BLaER1 (cell line): ENCODE data around the gene SLC4A5.
"Not testable (repeated sequence)": the region's sequence is repeated elsewhere in the genome, so short reads cannot be mapped to it uniquely, and the experiment has no call there.

Experiments
- H3K27ac ChIP-seq: shearing (Covaris generic); formaldehyde crosslinking; 2 replicates; pipeline ENCODE4 v1.8.1; 2022
- H3K27me3 ChIP-seq: shearing (Covaris generic); formaldehyde crosslinking; 2 replicates; pipeline ENCODE4 v1.8.1; 2022
- H3K36me3 ChIP-seq: shearing (Covaris generic); formaldehyde crosslinking; 2 replicates; pipeline ENCODE4 v1.8.1; 2022
- H3K4me1 ChIP-seq: shearing (Covaris generic); formaldehyde crosslinking; 2 replicates; pipeline ENCODE4 v1.8.1; 2022
- H3K4me2 ChIP-seq: shearing (Covaris generic); formaldehyde crosslinking; 2 replicates; pipeline ENCODE4 v1.8.1; 2022
- H3K4me3 ChIP-seq: shearing (Covaris generic); formaldehyde crosslinking; 2 replicates; pipeline ENCODE4 v1.8.1; 2022
- H3K9ac ChIP-seq: shearing (Covaris generic); formaldehyde crosslinking; 2 replicates; pipeline ENCODE4 v1.8.1; 2022
- H3K9me3 ChIP-seq: shearing (Covaris generic); formaldehyde crosslinking; 2 replicates; pipeline ENCODE4 v1.8.1; 2022
- H4K20me1 ChIP-seq: shearing (Covaris generic); formaldehyde crosslinking; 2 replicates; pipeline ENCODE4 v1.8.1; 2022
- Cebpa-rat ChIP-seq: shearing (Covaris generic); IDR thresholded peaks from 2 replicates; pipeline ENCODE4 v1.8.1; 2022

The SLC4A5 gene

DNA sequence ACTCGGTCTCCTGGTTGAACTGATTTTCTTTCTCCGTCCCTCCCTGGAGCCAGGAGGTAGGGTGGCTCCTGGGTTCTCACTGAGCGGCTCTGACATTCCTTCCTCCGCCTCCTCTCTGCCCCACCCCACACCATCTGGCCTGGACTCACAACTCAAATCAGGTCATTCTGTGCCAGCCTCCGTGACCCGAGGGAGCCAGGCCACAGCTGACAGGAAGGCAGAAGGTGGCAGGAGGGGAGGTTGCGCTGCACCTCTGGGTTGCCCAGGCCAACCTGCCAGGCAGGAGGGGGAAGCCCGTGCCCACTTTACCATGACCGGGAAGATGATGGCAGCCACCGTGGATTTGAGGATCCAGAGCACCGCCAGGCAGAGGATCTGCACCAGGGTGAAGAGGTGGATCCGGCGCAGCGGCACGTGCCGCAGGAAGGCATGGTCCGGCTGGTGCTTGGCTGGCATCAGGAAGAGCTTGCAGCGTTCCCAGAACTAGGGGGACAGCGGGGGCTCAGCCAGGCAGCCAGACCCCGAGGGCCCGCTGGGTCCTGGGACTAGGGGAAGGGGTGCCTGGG, 116.5 kb downstream of the SLC4A5 start:
- H3K9ac ChIP-seq: no peak overlapping the region
- H3K4me2 ChIP-seq: peak overlapping the region; percentile 45
- H3K36me3 ChIP-seq: peaks cover 8% of the 10 kb centered on the region
- no peaks in the 10 kb centered on the region for H3K27me3 ChIP-seq
- no peaks in the 10 kb centered on the region for H4K20me1 ChIP-seq
- no peak for TF ChIP-seq Cebpa-rat
- no peak overlapping the region for H3K4me3 ChIP-seq
- peaks cover 15% of the 10 kb centered on the region for H3K4me1 ChIP-seq
- H3K27ac ChIP-seq: peak overlapping the region; percentile 22; the same call in 1 of the 2 replicates
- H3K9me3 ChIP-seq: no peaks in the 10 kb centered on the region

DNA sequence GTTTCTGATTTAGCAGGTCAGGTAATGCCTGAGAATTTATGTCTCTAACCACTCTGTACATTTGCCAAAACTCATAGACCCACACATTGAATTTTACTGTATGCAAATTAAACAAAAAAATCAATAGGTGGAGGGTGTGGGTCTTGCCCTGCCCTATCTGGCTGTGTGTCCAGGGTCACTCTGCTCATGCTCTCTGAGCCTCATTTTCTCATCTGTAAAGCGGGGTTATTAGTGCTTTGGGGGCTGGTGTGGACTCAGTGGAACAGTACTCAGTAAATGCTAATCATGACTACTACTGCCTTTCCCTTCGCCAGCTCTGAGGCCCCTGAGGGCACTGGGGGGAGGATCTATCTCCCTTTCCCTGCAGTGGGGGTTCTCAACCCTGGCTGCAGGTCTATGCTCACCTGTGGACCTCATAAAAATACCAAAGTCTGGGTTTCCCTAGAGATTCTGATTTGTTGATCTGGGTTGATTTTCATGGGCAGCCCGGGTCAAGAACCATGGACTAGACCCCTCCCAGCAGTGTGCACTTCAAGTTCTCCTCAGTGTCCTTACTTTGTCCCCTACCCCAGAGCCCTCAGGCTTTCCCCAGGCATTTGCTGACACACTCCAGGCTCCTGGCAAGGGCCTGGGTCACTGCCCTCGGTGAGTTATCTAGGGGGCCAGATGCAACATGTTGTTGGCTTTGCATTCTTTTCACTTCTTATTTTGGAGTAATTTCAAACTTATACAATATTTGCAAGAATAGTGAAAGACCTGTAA, 117.3 kb downstream of the SLC4A5 start:
- no peaks in the 10 kb centered on the region for H3K27me3 ChIP-seq
- no peak overlapping the region for H3K27ac ChIP-seq
- no peak overlapping the region for H3K4me3 ChIP-seq
- H3K9me3 ChIP-seq: no peaks in the 10 kb centered on the region
- H3K4me1 ChIP-seq: peaks cover 15% of the 10 kb centered on the region
- H3K9ac ChIP-seq: no peak overlapping the region
- TF ChIP-seq Cebpa-rat: no peak
- peaks cover 17% of the 10 kb centered on the region for H3K36me3 ChIP-seq
- H4K20me1 ChIP-seq: no peaks in the 10 kb centered on the region
- H3K4me2 ChIP-seq: peak overlapping the region; percentile 45; the same call in 1 of the 2 replicates

DNA sequence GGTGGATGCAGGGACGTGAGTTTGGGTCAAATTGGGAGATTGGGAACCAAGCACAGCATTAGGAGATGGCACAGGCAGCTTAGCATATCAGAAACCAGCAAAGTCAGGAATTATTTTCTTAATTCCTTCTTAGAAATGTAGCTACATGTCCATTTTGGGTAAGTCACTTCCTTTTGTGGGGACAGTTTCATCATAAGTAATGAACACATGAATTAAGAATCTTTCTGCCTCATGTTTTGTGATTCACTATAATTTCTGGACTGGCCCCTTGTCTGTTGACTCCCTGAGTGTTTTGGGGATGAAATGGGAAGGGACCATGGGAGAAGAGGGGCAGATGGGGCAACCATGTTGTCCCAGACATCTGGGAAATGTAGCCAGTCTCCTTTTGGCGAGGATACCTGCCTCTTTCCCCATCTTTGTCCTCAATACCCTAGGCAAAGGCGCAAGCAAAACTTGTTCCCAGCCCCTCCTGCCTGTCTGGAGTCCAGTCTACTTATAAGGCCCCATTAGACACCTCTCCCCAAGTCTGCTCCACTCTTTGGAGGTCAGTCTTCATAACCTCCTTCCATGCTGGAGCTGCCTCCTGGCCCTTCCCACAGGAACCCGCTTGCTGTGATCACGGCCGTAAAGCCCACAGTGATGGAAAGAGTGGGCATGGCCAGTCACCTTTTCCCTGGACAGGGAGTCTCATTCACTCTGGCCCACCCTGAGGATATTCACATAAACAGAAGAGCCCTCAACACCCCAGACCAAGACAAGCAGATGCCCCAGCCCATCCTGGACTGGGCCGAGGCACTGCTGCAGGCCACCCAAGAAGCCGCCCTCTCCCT, 119.1 kb downstream of the SLC4A5 start:
- no peak overlapping the region for H3K4me3 ChIP-seq
- no peak for TF ChIP-seq Cebpa-rat
- H3K27ac ChIP-seq: no peak overlapping the region
- H3K36me3 ChIP-seq: peaks cover 31% of the 10 kb centered on the region
- H3K27me3 ChIP-seq: no peaks in the 10 kb centered on the region
- H3K9me3 ChIP-seq: no peaks in the 10 kb centered on the region
- peaks cover 15% of the 10 kb centered on the region for H3K4me1 ChIP-seq
- no peak overlapping the region for H3K9ac ChIP-seq
- no peaks in the 10 kb centered on the region for H4K20me1 ChIP-seq
- H3K4me2 ChIP-seq: no peak overlapping the region

DNA sequence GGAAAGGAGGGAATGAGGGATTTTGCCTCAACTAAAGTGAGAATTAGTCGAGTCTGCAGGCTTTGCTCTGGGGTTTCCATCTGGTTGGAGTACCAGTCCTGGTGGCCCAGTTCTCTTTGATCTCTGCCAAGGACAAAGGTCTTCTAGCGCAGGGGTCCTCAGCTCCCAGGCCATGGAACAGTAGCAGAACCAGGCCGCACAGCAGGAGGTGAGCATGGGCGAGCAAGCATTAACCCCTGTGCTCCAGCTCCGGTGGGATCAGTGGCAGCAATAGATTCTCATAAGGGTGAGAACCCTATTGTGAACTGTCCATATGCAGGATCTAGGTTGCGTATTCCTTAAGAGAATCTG, 120.9 kb downstream of the SLC4A5 start:
- no peak overlapping the region for H3K4me2 ChIP-seq
- no peak overlapping the region for H3K9ac ChIP-seq

DNA sequence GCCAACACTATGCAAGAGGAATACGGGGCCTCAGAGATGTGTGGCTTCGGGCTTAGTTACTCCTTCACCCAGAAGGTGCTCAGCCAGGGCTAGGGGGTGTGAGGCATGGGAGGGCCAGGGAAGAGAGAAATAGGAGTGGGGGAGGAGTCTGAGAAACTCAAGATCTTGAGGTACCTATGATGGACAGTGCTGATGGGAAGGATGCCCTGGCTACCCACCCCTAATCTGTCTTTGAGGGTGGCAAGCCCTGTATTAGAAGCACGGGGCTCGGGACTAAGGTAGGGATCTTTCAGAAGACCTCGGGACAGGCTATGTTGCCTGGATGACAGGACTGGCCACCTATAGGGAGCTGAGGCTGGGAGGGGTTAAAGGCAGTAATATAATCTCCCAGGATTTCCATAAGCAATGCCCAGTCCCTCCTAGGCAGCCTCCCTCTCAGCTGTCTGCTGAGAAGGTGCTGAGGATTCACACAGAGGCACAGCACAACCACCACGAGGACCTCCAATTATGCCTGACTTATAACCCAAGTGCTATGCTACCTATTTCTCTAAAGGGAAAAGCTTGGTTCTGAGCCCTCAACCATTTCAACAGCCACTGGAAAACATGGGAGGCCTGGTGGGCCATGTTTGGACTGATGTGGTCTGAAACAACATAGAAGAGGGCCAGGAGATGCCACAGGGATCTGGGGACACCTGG, 121.5 kb downstream of the SLC4A5 start:
- H3K4me3 ChIP-seq: no peak overlapping the region
- H3K4me2 ChIP-seq: no peak overlapping the region
- no peak overlapping the region for H3K9ac ChIP-seq
- TF ChIP-seq Cebpa-rat: no peak
- peaks cover 53% of the 10 kb centered on the region for H3K36me3 ChIP-seq
- H3K27ac ChIP-seq: no peak overlapping the region
- no peaks in the 10 kb centered on the region for H3K27me3 ChIP-seq
- no peaks in the 10 kb centered on the region for H3K9me3 ChIP-seq
- H4K20me1 ChIP-seq: 0 out of 2 replicates have a peak, but pooled peaks cover 6% of the 10 kb centered on the region
- H3K4me1 ChIP-seq: peaks cover 11% of the 10 kb centered on the region

More for the DNA sequence above, 120.9 kb downstream of the SLC4A5 start:
- H3K27me3 ChIP-seq: no peaks in the 10 kb centered on the region
- H4K20me1 ChIP-seq: 0 out of 2 replicates have a peak, but pooled peaks cover 6% of the 10 kb centered on the region
- no peaks in the 10 kb centered on the region for H3K9me3 ChIP-seq
- H3K4me1 ChIP-seq: peaks cover 15% of the 10 kb centered on the region
- TF ChIP-seq Cebpa-rat: no peak
- no peak overlapping the region for H3K27ac ChIP-seq
- peaks cover 48% of the 10 kb centered on the region for H3K36me3 ChIP-seq
- H3K4me3 ChIP-seq: no peak overlapping the region

DNA sequence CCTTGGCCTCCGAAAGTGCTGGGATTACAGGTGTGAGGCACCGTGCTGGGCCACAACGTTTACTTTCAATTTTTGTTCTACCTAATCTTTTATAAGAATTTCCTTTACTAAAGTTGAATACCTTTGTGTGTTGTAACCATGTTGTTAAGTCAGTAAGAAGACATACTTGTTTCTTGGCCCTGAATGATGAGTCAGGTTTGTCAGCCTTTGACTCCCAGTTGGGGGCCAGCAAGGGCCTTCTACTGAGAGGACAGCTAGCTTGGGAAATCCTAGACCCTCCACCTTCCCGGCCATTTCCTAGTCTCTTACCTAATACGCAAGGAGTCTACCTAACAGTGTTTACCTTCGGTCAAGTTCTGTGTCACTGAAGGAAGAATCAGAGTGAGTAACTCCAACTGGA, 122.1 kb downstream of the SLC4A5 start:
- Histone ChIP-seq H3K4me3 (no peak overlapping the region), H3K36me3 (peaks cover 60% of the 10 kb centered on the region), H3K4me1 (peaks cover 4% of the 10 kb centered on the region), H4K20me1 (0 out of 2 replicates have a peak, but pooled peaks cover 6% of the 10 kb centered on the region), H3K27me3 (no peaks in the 10 kb centered on the region), H3K4me2 (no peak overlapping the region), H3K9ac (no peak overlapping the region), H3K9me3 (no peaks in the 10 kb centered on the region), H3K27ac (no peak overlapping the region)
- TF ChIP-seq Cebpa-rat: no peak

DNA sequence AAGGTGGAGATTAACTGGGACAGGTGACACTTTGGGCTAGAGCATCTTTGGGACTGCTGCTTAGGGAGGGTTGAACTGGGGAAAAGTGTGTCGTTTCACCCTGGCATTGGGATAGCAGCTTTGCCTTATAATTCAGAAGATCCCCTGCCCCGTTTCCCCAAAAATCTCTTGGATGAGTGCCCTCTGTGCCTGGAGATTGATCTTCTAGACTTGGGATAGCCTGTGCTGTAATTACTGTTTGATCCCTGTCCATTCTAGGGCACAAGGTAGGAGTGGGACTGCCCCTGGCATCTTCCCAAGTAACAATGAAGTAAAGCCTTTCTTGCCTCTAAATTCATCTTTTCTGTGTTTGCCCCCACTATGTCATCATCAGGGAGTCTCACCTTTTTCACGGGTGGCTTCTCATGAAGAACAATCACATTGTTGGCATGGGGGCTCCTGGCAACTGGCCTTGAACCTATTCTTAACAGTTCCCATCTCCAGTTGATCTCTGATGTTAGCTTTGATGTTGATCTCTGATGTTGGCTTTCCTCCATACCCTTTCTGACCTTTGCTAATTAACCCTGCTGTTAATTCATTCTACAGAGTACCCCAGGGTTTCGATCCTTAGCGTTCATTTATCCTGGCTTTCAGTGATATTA, 123.2 kb downstream of the SLC4A5 start:
- Histone ChIP-seq H4K20me1 (0 out of 2 replicates have a peak, but pooled peaks cover 13% of the 10 kb centered on the region), H3K9ac (no peak overlapping the region), H3K27me3 (no peaks in the 10 kb centered on the region), H3K4me1 (no peaks in the 10 kb centered on the region), H3K4me3 (no peak overlapping the region), H3K4me2 (no peak overlapping the region), H3K9me3 (no peaks in the 10 kb centered on the region), H3K36me3 (peaks cover 71% of the 10 kb centered on the region), H3K27ac (no peak overlapping the region)
- no peak for TF ChIP-seq Cebpa-rat

DNA sequence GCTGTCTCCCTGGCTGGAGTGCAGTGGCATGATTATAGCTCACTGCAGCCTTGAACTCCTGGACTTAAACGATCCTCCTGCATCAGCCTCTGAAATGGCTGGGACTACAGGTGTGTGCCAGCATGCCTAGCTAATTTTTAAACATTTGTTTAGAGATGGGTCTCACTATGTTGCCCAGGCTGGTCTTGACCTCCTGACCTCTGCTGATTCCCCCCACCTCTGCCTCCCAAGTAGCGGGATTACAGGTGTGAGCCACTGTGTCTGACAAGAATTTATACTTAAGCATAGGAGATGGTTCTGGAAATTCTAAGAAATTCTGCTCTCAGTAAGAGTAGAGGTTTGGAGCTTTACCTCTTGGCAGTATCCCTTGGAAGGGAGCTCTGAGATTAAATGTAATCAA, 126.6 kb downstream of the SLC4A5 start:
- H3K9me3 ChIP-seq: no peaks in the 10 kb centered on the region
- no peaks in the 10 kb centered on the region for H3K27me3 ChIP-seq
- H3K27ac ChIP-seq: no peak overlapping the region
- no peak for TF ChIP-seq Cebpa-rat
- peaks cover 33% of the 10 kb centered on the region; the same call in 1 of the 2 replicates for H4K20me1 ChIP-seq
- H3K4me1 ChIP-seq: no peaks in the 10 kb centered on the region
- no peak overlapping the region for H3K4me3 ChIP-seq
- H3K36me3 ChIP-seq: peaks cover 95% of the 10 kb centered on the region
- H3K4me2 ChIP-seq: no peak overlapping the region
- no peak overlapping the region for H3K9ac ChIP-seq

DNA sequence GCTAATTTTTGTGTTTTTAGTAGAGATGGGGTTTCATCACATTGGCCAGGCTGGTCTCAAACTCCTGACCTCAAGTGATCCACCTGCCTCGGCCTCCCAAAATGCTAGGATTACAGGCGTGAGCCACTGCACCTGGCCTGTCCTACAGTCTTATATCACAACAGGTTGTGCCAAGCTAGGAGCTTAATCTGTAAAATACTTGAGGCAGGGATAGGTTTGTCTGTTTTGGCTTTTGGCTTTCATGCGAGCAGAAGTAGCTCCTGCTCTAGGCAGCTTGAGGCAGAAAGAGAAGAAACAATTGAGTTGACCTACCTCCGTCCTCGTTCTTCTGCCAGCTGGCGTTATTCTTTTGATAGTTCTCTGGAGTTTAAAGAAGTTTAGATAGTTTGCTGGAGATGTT, 127.4 kb downstream of the SLC4A5 start:
- H3K9me3 ChIP-seq, H3K4me1 ChIP-seq, H3K4me2 ChIP-seq, H3K9ac ChIP-seq, H3K27ac ChIP-seq, H3K4me3 ChIP-seq, H3K27me3 ChIP-seq: not testable (repeated sequence)
- Histone ChIP-seq H3K36me3 (peaks cover 95% of the 10 kb centered on the region), H4K20me1 (peaks cover 33% of the 10 kb centered on the region; the same call in 1 of the 2 replicates)
